Astrocyte of the spinal cord (primary cell): ENCODE measurements around the gene CYB561D2.

ENCODE experiments used
- DNase-seq: peaks from one replicate; pipeline ENCODE4 v3.0.0; 2011; ENCODE audit warnings: low read depth, low spot score
- H3K4me3 ChIP-seq: 2 replicates; pipeline ENCODE4 v1.5.1; 2011; ENCODE audit warnings: low read depth, mild to moderate bottlenecking, low read length, moderate library complexity
- in situ Hi-C: cut with HindIII; loops from 2 replicates; pipeline ENCODE4 v1.10.0; 2017; ENCODE audit warnings: low sequenced_read_pairs
- TF ChIP-seq, protein P1 (sequence below): IDR thresholded peaks from 2 replicates; pipeline ENCODE4 v1.5.1; 2012; ENCODE audit warnings: low read depth, mild to moderate bottlenecking, low read length, inconsistent platforms

CYB561D2 gene

DNA sequence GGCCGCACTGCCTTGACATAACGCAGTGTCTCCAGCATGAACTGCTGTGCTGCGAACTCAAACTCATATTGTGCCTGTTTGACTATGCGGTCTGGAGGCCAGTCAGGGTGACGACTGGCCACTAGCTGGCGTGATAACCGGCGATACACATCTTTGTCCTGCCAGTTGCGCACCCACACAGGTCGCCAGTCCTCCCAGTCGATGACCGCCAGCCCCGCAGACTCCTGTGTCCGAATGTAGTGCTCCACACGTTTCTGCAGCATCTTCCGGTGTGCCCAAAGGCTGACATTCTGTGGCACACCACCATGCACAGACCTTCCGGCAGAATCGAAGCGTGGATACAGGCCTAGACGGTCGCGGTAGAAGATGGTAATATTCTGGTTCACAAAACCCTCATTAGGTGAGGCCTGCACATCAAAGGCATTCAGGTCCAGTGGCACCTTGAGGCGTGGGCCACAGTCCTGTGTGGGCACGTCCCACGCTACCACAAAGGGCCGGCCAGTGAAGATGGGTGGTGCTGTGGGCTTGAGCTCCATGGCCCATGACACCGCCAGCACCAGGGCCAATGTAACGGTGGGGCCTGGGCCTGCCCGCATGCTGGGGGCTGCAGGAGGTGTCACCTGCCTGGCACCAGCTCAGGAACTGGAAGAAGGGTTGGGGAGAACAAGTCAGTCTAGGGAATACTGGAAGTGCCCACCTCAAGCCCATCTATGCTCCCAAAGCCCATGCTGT, 30.6 kb upstream of the CYB561D2 start:
- in situ Hi-C loops: no loop called here
- DNase-seq: no peak
- H3K4me3 ChIP-seq: peak overlapping the region; percentile 70
- TF ChIP-seq, protein P1, sequence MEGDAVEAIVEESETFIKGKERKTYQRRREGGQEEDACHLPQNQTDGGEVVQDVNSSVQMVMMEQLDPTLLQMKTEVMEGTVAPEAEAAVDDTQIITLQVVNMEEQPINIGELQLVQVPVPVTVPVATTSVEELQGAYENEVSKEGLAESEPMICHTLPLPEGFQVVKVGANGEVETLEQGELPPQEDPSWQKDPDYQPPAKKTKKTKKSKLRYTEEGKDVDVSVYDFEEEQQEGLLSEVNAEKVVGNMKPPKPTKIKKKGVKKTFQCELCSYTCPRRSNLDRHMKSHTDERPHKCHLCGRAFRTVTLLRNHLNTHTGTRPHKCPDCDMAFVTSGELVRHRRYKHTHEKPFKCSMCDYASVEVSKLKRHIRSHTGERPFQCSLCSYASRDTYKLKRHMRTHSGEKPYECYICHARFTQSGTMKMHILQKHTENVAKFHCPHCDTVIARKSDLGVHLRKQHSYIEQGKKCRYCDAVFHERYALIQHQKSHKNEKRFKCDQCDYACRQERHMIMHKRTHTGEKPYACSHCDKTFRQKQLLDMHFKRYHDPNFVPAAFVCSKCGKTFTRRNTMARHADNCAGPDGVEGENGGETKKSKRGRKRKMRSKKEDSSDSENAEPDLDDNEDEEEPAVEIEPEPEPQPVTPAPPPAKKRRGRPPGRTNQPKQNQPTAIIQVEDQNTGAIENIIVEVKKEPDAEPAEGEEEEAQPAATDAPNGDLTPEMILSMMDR: no peak

DNA sequence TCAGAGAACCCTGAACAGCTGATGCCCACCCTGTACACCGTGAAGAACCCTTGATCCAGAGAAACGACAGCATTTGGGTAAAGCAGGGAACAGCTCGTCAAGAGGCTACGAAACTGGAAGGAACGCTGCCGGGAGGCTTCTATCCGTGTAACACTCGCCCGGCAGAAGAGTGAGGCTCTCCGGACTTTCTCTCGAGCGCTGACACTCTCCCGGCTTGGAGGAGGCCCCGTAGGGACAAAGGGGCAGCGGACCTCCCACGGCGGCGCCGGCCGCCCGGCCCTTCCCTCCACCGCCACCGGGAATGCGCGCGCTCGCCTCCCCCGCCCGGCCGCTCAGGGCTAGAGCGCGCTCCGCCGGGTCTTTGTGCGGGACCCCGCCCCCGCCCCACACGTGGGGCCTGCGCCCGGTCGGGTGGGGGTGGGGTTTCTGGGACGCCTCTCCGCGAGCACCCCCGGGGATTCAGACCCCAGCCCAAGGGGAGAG, 29.8 kb upstream of the CYB561D2 start:
- peak; percentile 66 for DNase-seq
- in situ Hi-C loops: no loop called here
- TF ChIP-seq, protein P1: no peak
- H3K4me3 ChIP-seq: peak overlapping the region; percentile 70

DNA sequence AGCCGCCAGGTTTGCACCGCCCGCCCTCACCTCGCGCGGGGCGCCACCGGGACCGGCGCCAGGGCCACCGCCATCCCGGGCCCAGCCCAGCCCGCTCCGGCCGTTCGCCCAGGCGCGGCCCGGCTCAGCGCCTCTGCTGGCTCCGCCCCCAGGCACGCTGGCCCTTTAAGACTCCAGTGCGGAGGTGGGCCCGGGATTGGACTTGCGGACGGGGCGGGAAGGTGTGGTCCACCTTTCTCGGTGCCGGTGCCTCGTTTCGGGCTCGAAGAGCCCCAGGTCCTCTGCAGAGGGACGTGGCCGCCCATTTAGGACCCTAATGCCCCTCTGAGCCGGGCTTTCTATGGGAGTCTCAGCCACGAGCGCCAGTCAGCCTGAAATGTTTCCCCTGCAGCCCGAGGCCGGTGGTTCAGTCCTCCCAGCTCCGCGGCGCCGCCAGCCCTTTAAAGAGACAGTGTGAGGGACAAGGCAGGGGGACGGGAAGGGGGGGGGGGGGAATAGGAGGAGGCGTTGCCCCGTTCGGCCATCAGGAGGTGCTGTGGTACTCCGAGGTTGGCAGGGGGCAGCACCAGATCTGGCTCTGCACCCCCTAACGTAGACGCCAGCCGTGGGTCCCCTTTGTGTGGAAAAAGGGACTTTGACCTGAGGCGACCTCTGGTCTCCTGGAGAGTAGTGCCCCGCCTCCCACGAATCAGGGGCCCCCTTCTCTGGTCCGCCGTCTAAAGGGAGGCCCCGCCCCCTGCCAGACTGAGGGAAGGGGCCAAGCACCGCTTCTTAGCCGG, 29.1 kb upstream of the CYB561D2 start:
- H3K4me3 ChIP-seq: peak overlapping the region; percentile 70
- TF ChIP-seq, protein P1: peak; percentile 60
- in situ Hi-C loops: no loop called here
- peak; percentile 91 for DNase-seq

DNA sequence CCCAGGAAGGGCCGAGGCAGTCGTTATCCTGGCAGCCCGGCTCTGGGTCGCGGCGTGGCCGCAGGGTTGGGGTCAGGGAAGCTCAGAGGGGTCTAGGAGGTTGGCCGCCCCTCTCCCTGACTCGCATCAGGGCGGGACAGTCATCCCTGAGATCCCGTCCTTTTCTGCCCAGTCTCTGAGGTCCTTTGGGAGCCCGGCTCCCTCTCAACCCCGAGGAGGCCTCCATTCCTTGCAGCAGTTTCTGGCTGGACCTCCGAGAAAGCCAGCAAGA, 28.6 kb upstream of the CYB561D2 start:
- TF ChIP-seq, protein P1: no peak
- in situ Hi-C loops: no loop called here
- H3K4me3 ChIP-seq: peak overlapping the region; percentile 70
- no peak for DNase-seq

DNA sequence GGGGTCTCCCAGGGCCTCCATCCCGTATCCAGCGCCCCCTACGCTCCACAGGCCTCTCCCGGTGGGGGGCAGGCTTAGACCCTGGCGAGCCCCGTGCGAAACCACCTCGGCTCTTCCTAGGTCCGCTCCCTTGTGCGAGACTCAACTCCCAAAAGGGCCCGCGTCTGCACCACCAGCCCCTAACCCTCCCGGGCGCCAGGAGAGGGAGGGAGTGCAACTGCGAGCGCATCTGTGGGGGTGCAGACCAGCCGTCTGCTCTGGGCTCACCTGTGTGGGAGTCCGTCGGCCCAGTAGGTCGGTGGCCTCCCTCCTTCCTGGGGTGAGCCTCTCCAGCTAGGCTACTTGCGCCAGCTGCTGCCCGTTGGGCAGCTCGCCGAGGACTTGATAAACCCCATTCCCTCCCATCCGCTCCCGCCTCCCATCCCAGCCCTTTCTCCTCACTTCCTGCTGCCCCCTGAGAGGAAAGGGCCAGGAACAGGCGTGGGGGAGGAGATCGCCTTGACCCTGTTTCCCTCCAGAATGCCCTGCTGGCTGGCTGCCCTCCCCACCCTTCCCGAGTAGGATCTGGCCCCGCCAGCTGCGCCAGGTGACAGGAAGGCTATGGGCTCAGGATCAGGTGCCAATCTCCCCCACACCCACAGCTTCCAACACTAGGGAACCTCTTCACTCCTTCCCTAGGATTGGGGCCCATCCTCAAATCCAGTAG, 28.1 kb upstream of the CYB561D2 start, which contains the start of gene HYAL2:
Gene HYAL2 (minus strand): TSS at position 360 of the 706 bp plus-strand sequence. CDS start 2,256 bp downstream, outside the sequence.
- DNase-seq: no peak
- TF ChIP-seq, protein P1: no peak
- peak within 1 kb of the TSS; percentile 70 for H3K4me3 ChIP-seq
- in situ Hi-C loops: no loop called here

DNA sequence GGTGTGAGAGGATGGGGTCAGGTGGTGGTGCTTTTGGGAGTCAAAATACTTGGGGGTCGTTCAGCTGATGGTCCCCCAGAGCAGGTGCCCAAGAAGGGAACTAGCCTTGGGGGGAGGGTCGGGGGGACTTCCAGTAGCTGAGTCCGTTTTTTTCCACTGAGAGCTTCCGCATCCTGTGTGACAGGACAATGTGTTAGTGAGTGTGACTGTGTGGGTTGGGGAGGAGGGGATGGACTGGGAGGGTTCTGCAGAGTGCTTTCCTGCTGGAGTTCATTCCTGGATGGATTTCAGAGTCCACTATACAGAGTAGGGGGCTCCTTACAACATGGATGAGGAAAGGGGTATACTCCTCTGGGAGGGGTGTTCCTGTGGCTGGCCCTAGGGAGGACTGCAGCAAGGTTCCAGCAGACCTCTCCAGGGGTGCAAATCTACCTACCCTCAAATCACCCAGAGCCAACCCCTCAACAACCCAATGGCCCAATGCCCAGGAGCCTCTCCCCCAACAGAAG, 27.5 kb upstream of the CYB561D2 start:
- H3K4me3 ChIP-seq: no peak overlapping the region
- TF ChIP-seq, protein P1: no peak
- in situ Hi-C loops: no loop called here
- DNase-seq: no peak
